Lung (tissue), 16 donors: Measurements from ENCODE around the gene PXDN. TPM values are rescaled to one million over a fixed set of nuclear protein-coding genes. Genes with fewer than 3 reads are reported as not detected.

Source experiments
- ATAC-seq: fragments of 200-7000 bp; cut with Tn5 transposase; one replicate; pipeline ENCODE4 v1.9.1; 2020; ENCODE audit warnings: moderate number of reproducible peaks; ENCODE audit not compliant: insufficient read depth, low FRiP score
- DNase-seq, 3 donors: peaks; one replicate each; pipeline ENCODE4 v3.0.0-alpha.2; 2013 to 2017
- H3K27ac ChIP-seq, 2 donors: one replicate each; pipeline ENCODE4 v1.5.1; 2013; ENCODE audit warnings: mild to moderate bottlenecking in 2 of 2, moderate library complexity in 2 of 2, control low read depth in 1 of 2, inconsistent platforms in 1 of 2, low read depth in 1 of 2, low read length in 1 of 2
- H3K27me3 ChIP-seq, 3 donors: one replicate each; pipeline ENCODE4 v1.5.1; 2013; ENCODE audit warnings: low read length in 2 of 3; ENCODE audit not compliant: control insufficient read depth in 3 of 3, insufficient read depth in 3 of 3
- H3K36me3 ChIP-seq, 4 donors: one replicate each; pipeline ENCODE4 v1.5.1; 2013; ENCODE audit warnings: low read length in 4 of 4, mild to moderate bottlenecking in 1 of 4, moderate library complexity in 1 of 4; ENCODE audit not compliant: control insufficient read depth in 4 of 4, insufficient read depth in 4 of 4
- H3K4me1 ChIP-seq, 5 donors: one replicate each; pipeline ENCODE4 v1.5.1; 2013; ENCODE audit warnings: low read length in 5 of 5, mild to moderate bottlenecking in 2 of 5, moderate library complexity in 1 of 5; ENCODE audit not compliant: control insufficient read depth in 5 of 5, insufficient read depth in 5 of 5
- H3K4me3 ChIP-seq: one replicate; pipeline ENCODE4 v1.5.1; 2013; ENCODE audit warnings: mild to moderate bottlenecking, control low read depth, moderate library complexity
- H3K9ac ChIP-seq, 2 donors: one replicate each; pipeline ENCODE4 v1.5.1; 2013; ENCODE audit warnings: low read length in 2 of 2, control low read depth in 1 of 2; ENCODE audit not compliant: insufficient read depth in 1 of 2
- H3K9me3 ChIP-seq, 4 donors: one replicate each; pipeline ENCODE4 v1.5.1; 2013; ENCODE audit warnings: low read length in 3 of 4, mild to moderate bottlenecking in 1 of 4, moderate library complexity in 1 of 4; ENCODE audit not compliant: control insufficient read depth in 4 of 4, insufficient read depth in 3 of 4
- whole genome bisulfite sequencing, 2 donors: extraction: QIAGEN DNeasy Blood & Tissue Kit; methylation state at CpG; one replicate each; pipeline ENCODE4 v1.1.7; 2013; 5-methylcytosine and 5-hydroxymethylcytosine counted together
- long read RNA-seq, 5 donors: transcript quantifications; one replicate each; lab custom pipeline, GENCODE V29; 2026
- polyA plus RNA-seq, 2 donors: library from polyadenylated mRNA; stranded (reverse); fragments of 200-250 nt; gene quantifications; one replicate each; pipeline ENCODE4 v1.2.1, GENCODE V29; 2013
- total RNA-seq, 2 donors: library from RNA; depleted of rRNA in 1 of 2; stranded (reverse); fragments of >200 nt in 1 of 2; gene quantifications; one replicate each; pipeline ENCODE4 v1.2.1, GENCODE V29; 2014 to 2021
- TF ChIP-seq, protein P1 (sequence below): IDR thresholded peaks from 2 replicates; pipeline ENCODE4 v1.5.1; 2012; ENCODE audit warnings: mild to moderate bottlenecking; ENCODE audit errors: control extremely low read depth, extremely low read depth
- donor health status: control.
- donor health status: control.
- donor health status: Bipolar disorder and iron deficiency.
- donor health status: healthy.
- donor health status: DM: yes; HTN: yes; CAD: no.

Gene PXDN, protein sequence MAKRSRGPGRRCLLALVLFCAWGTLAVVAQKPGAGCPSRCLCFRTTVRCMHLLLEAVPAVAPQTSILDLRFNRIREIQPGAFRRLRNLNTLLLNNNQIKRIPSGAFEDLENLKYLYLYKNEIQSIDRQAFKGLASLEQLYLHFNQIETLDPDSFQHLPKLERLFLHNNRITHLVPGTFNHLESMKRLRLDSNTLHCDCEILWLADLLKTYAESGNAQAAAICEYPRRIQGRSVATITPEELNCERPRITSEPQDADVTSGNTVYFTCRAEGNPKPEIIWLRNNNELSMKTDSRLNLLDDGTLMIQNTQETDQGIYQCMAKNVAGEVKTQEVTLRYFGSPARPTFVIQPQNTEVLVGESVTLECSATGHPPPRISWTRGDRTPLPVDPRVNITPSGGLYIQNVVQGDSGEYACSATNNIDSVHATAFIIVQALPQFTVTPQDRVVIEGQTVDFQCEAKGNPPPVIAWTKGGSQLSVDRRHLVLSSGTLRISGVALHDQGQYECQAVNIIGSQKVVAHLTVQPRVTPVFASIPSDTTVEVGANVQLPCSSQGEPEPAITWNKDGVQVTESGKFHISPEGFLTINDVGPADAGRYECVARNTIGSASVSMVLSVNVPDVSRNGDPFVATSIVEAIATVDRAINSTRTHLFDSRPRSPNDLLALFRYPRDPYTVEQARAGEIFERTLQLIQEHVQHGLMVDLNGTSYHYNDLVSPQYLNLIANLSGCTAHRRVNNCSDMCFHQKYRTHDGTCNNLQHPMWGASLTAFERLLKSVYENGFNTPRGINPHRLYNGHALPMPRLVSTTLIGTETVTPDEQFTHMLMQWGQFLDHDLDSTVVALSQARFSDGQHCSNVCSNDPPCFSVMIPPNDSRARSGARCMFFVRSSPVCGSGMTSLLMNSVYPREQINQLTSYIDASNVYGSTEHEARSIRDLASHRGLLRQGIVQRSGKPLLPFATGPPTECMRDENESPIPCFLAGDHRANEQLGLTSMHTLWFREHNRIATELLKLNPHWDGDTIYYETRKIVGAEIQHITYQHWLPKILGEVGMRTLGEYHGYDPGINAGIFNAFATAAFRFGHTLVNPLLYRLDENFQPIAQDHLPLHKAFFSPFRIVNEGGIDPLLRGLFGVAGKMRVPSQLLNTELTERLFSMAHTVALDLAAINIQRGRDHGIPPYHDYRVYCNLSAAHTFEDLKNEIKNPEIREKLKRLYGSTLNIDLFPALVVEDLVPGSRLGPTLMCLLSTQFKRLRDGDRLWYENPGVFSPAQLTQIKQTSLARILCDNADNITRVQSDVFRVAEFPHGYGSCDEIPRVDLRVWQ (N-terminal part only)
- 100 to 1,000 TPM in 1 of 2 donors, 10 to 100 TPM in 1; 38.6 to 198 TPM for total RNA-seq
- polyA plus RNA-seq = 10 to 100 TPM; 10.6 to 51.7 TPM
- long read RNA-seq, donor 1, full-length matches to known transcripts = 12 of 79 reads
- long read RNA-seq, donor 1, partial matches to known transcripts = 67 of 79 reads
- long read RNA-seq, donor 1, other reads (novel, unspliced or antisense) = 0 of 79 reads
- long read RNA-seq, donor 2, partial matches to known transcripts = 31 of 35 reads
- long read RNA-seq, donor 2, other reads (novel, unspliced or antisense) = 0 of 35 reads
- long read RNA-seq, donor 3, full-length matches to known transcripts = 7 of 26 reads
- long read RNA-seq, donor 3, partial matches to known transcripts = 19 of 26 reads
- long read RNA-seq, donor 3, other reads (novel, unspliced or antisense) = 0 of 26 reads
- long read RNA-seq, donor 4, transcript PXDN-213 (2 exons, 2,796 nt) = major isoform, 7 of 48 reads
- long read RNA-seq, donor 4, partial matches to known transcripts = 39 of 48 reads
- long read RNA-seq, donor 4, other reads (novel, unspliced or antisense) = 0 of 48 reads
- long read RNA-seq, donor 5, full-length matches to known transcripts = 11 of 92 reads
- long read RNA-seq, donor 5, partial matches to known transcripts = 81 of 92 reads
- long read RNA-seq, donor 5, other reads (novel, unspliced or antisense) = 0 of 92 reads

GRCh38 chr2:1744446-1745170, at the start of gene PXDN:
Gene PXDN (minus strand): TSS chr2:1744515. CDS start chr2:1744455, 60 bp downstream.
- H3K4me1 ChIP-seq = peaks cover 0 to 37% (median 12%) of the 10 kb centered on the region in 5 donors
- H3K4me3 ChIP-seq = peak within 1 kb of the TSS; percentile 70
- no peak within 1 kb of the TSS for H3K9ac ChIP-seq
- WGBS, 2 donors = 2% methylated on average over 67 to 71 of the region's 71 CpGs
- ATAC-seq (peak; percentile 29), DNase-seq (peak; percentile 86 to 91 (median 91))
- H3K9me3 ChIP-seq = no peaks in the 10 kb centered on the region
- TF ChIP-seq, protein P1, sequence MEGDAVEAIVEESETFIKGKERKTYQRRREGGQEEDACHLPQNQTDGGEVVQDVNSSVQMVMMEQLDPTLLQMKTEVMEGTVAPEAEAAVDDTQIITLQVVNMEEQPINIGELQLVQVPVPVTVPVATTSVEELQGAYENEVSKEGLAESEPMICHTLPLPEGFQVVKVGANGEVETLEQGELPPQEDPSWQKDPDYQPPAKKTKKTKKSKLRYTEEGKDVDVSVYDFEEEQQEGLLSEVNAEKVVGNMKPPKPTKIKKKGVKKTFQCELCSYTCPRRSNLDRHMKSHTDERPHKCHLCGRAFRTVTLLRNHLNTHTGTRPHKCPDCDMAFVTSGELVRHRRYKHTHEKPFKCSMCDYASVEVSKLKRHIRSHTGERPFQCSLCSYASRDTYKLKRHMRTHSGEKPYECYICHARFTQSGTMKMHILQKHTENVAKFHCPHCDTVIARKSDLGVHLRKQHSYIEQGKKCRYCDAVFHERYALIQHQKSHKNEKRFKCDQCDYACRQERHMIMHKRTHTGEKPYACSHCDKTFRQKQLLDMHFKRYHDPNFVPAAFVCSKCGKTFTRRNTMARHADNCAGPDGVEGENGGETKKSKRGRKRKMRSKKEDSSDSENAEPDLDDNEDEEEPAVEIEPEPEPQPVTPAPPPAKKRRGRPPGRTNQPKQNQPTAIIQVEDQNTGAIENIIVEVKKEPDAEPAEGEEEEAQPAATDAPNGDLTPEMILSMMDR = no peak
- H3K36me3 ChIP-seq = peaks cover 0 to 3% (median 0%) of the 10 kb centered on the region in 4 donors
- H3K27ac ChIP-seq = peak within 1 kb of the TSS; percentile 81 to 87
- H3K27me3 ChIP-seq = peaks cover 0 to 4% (median 0%) of the 10 kb centered on the region in 3 donors

DNA sequence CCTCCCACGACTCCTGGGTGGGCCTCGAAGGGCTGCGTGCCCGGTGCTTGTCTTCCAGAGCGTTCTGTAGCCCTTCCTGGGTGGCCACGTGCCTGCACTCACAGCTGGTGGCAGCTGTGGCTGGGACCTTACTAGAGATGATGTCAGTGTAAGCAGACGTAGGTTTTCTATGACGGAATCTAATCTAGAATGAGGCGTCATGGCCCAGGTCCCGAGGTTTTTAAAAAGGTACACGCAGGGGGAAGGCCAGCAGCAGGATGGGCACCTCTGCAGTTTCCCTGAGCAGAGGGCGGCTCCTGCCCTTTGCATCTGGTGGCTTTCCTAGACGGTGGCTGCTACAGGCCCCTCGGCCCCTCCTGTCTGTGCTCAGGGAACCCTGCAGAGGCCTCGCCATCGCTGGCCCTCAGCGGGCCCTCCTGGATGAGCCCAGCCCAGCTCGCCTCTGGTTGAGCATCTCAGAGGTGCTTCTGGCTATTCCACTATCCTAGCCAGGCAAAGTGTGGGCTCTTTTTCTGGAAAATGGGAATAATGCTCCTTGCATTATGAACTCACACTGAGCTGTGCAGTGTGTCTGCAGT, 49.6 kb upstream of the PXDN start:
- ATAC-seq (no peak), DNase-seq (peak; percentile 94 to 95 (median 95))
- TF ChIP-seq, protein P1 = no peak
- WGBS, 2 donors = 85 to 87% methylated on average over 18 of the region's 18 CpGs
- Histone ChIP-seq H3K27me3 (no peaks in the 10 kb centered on the region), H3K4me3 (no peak overlapping the region), H3K27ac (no peak overlapping the region), H3K9me3 (no peaks in the 10 kb centered on the region), H3K4me1 (peaks cover 0 to 63% (median 20%) of the 10 kb centered on the region in 5 donors), H3K9ac (no peak overlapping the region), H3K36me3 (no peaks in the 10 kb centered on the region)
